CD14-positive monocyte (primary cell): Measurements from ENCODE around the gene SORBS1. TPM values are rescaled to one million over a fixed set of nuclear protein-coding genes. Genes with fewer than 3 reads are reported as not detected.
A peak's percentile ranks its signal among the peaks of the same experiment; 100 is the strongest.

ENCODE experiments used
- DNase-seq, 3 donors: peaks; one replicate each; pipeline ENCODE4 v3.0.0-alpha.2; 2011 to 2022
- H2AFZ ChIP-seq: 2 replicates; pipeline ENCODE4 v1.6.0; 2012; ENCODE audit warnings: mild to moderate bottlenecking, low read depth, low read length, inconsistent platforms; ENCODE audit not compliant: insufficient read depth, poor library complexity, severe bottlenecking
- H3K27ac ChIP-seq, 2 donors: 1 replicate in 1 of 2; 2 replicates in 1 of 2; pipeline ENCODE4 v1.5.1; 2012 to 2013; ENCODE audit warnings: low read length in 2 of 2, control low read depth in 1 of 2, inconsistent platforms in 1 of 2, low read depth in 1 of 2, mild to moderate bottlenecking in 1 of 2
- H3K27me3 ChIP-seq, 2 donors: one replicate each; pipeline versions ENCODE4 v1.6.0 to v1.6.1; 2011 to 2013; ENCODE audit warnings: low read length in 2 of 2; ENCODE audit not compliant: control insufficient read depth in 2 of 2, insufficient read depth in 2 of 2
- H3K36me3 ChIP-seq, 2 donors: replicated peaks in 1 of 2; 1 replicate in 1 of 2; 2 replicates in 1 of 2; pipeline versions ENCODE4 v1.5.1 to v1.6.1; 2012 to 2013; ENCODE audit warnings: low read length in 2 of 2, control low read depth in 1 of 2, inconsistent platforms in 1 of 2, mild to moderate bottlenecking in 1 of 2; ENCODE audit not compliant: insufficient read depth in 2 of 2, control insufficient read depth in 1 of 2
- H3K4me1 ChIP-seq, 2 donors: 1 replicate in 1 of 2; 2 replicates in 1 of 2; pipeline versions ENCODE4 v1.5.1 to v1.6.1; 2012 to 2013; ENCODE audit warnings: low read length in 2 of 2, control low read depth in 1 of 2, inconsistent platforms in 1 of 2, mild to moderate bottlenecking in 1 of 2, moderate library complexity in 1 of 2; ENCODE audit not compliant: insufficient read depth in 2 of 2, control insufficient read depth in 1 of 2
- H3K4me2 ChIP-seq: replicated peaks from 2 replicates; pipeline ENCODE3; 2012; ENCODE audit warnings: low read length, moderate library complexity, mild to moderate bottlenecking; ENCODE audit not compliant: poor library complexity, severe bottlenecking; ENCODE audit errors: extremely low read depth
- H3K4me3 ChIP-seq, 3 experiments: fragments of 200-600 bp in 1 of 3; sonication (generic) in 1 of 3; replicated peaks in 1 of 3; 1 replicate in 2 of 3; 2 replicates in 1 of 3; pipeline ENCODE4 v1.5.1; 2011 to 2013; ENCODE audit warnings: low read length in 3 of 3, mild to moderate bottlenecking in 3 of 3, control low read depth in 2 of 3, low read depth in 2 of 3, inconsistent platforms in 1 of 3, moderate library complexity in 1 of 3
- H3K79me2 ChIP-seq: 2 replicates; pipeline ENCODE4 v1.6.0; 2012; ENCODE audit warnings: mild to moderate bottlenecking, control low read depth, inconsistent platforms, low read length, moderate library complexity; ENCODE audit not compliant: insufficient read depth
- H3K9ac ChIP-seq: 2 replicates; pipeline ENCODE4 v1.6.0; 2017; ENCODE audit warnings: low read length, mild to moderate bottlenecking; ENCODE audit not compliant: insufficient read depth, poor library complexity, severe bottlenecking
- H3K9me3 ChIP-seq, 2 donors: replicated peaks in 1 of 2; 1 replicate in 1 of 2; 2 replicates in 1 of 2; pipeline versions ENCODE4 v1.5.1 to v1.6.1; 2012 to 2013; ENCODE audit warnings: low read length in 2 of 2, control low read depth in 1 of 2; ENCODE audit not compliant: control insufficient read depth in 1 of 2, insufficient read depth in 1 of 2
- H4K20me1 ChIP-seq: 2 replicates; pipeline ENCODE4 v1.6.0; 2012; ENCODE audit warnings: mild to moderate bottlenecking, low read length, control low read depth, moderate library complexity; ENCODE audit not compliant: insufficient read depth
- H3K27ac Mint-ChIP-seq, 7 donors: one replicate each; pipeline ENCODE4 v1.8.0; 2020; ENCODE audit warnings: mild to moderate bottlenecking in 7 of 7, mixed read lengths in 7 of 7, moderate library complexity in 6 of 7, inconsistent platforms in 2 of 7
- H3K27me3 Mint-ChIP-seq, 3 donors: one replicate each; pipeline ENCODE4 v1.8.0; 2021 to 2022; ENCODE audit warnings: low read depth in 3 of 3, mild to moderate bottlenecking in 3 of 3, mixed read lengths in 3 of 3, moderate library complexity in 3 of 3, inconsistent platforms in 1 of 3
- H3K36me3 Mint-ChIP-seq, 2 donors: one replicate each; pipeline ENCODE4 v1.8.0; 2020; ENCODE audit warnings: mixed read lengths in 2 of 2, inconsistent platforms in 1 of 2, mild to moderate bottlenecking in 1 of 2
- H3K4me1 Mint-ChIP-seq: one replicate; pipeline ENCODE4 v1.8.0; 2020; ENCODE audit warnings: mild to moderate bottlenecking, mixed read lengths
- H3K4me3 Mint-ChIP-seq, 2 donors: one replicate each; pipeline ENCODE4 v1.8.0; 2020; ENCODE audit warnings: mild to moderate bottlenecking in 2 of 2, mixed read lengths in 2 of 2, moderate library complexity in 1 of 2
- H3K9me3 Mint-ChIP-seq, 7 donors: one replicate each; pipeline ENCODE4 v1.8.0; 2020 to 2022; ENCODE audit warnings: mixed read lengths in 7 of 7, mild to moderate bottlenecking in 6 of 7, moderate library complexity in 6 of 7, inconsistent platforms in 2 of 7
- CTCF ChIP-seq: fragments of 200-600 bp; IDR thresholded peaks from one replicate; pipeline ENCODE4 v1.8.0; 2022; ENCODE audit warnings: antibody characterized with exemption, mild to moderate bottlenecking
- WGBS: methylation state at CpG from one replicate; pipeline ENCODE4 v1.1.5; 2013; ENCODE audit warnings: missing lambda C conversion rate; ENCODE audit not compliant: insufficient coverage; 5-methylcytosine and 5-hydroxymethylcytosine counted together
- intact Hi-C, 2 donors: fragments of 100-400 bp; cut with micrococcal nuclease; formaldehyde crosslinking; loops; one replicate each; pipeline versions ENCODE4 v1.15.0 to v1.15.1; 2023
- polyA plus RNA-seq, 3 donors: library from polyadenylated mRNA; depleted of rRNA in 1 of 3; unstranded in 2 of 3; stranded (reverse) in 1 of 3; fragments of 300-500 nt in 2 of 3; fragments of >200 nt in 1 of 3; fragmentation: Illumina TruSeq in 2 of 3; gene quantifications; 1 replicate in 2 of 3; 2 replicates in 1 of 3; pipeline ENCODE4 v1.2.3, GENCODE V29; 2012 to 2021

SORBS1 gene
- polyA plus RNA-seq, 3 donors = 0.08 to 0.15 TPM; not detected in 1

GRCh38 chr10:95502377-95502776 lies 58.8 kb downstream of the SORBS1 start:
- Mint-ChIP-seq H3K27ac (peak overlapping the region in 1 of 7 donors; percentile 56), H3K4me1 (peaks cover 10% of the 10 kb centered on the region), H3K36me3 (no peaks in the 10 kb centered on the region), H3K4me3 (no peak overlapping the region), H3K27me3 (no peaks in the 10 kb centered on the region), H3K9me3 (no peaks in the 10 kb centered on the region)
- Histone ChIP-seq H3K4me3 (no peak overlapping the region), H3K9ac (no peak overlapping the region), H3K27me3 (no peaks in the 10 kb centered on the region), H3K4me1 (no peaks in the 10 kb centered on the region), H3K4me2 (no peak overlapping the region), H3K36me3 (no peaks in the 10 kb centered on the region), H3K79me2 (no peaks in the 10 kb centered on the region), H4K20me1 (no peaks in the 10 kb centered on the region), H3K27ac (no peak overlapping the region), H2AFZ (no peak overlapping the region), H3K9me3 (no peaks in the 10 kb centered on the region)
- no peak for DNase-seq
- intact Hi-C loops = no loop called here
- WGBS = no CpG with 5 or more reads among the region's 1 CpG
- TF ChIP-seq CTCF = no peak

- no peak overlapping the region for H3K27ac ChIP-seq
- H3K79me2 ChIP-seq = no peaks in the 10 kb centered on the region
- no peaks in the 10 kb centered on the region for H3K4me1 ChIP-seq
- Mint-ChIP-seq H3K4me1 (peaks cover 10% of the 10 kb centered on the region), H3K36me3 (no peaks in the 10 kb centered on the region), H3K27ac (no peak overlapping the region), H3K27me3 (peaks cover 0 to 4% (median 0%) of the 10 kb centered on the region in 3 donors), H3K4me3 (no peak overlapping the region), H3K9me3 (no peaks in the 10 kb centered on the region)
- H3K9ac ChIP-seq = no peak overlapping the region
- DNase-seq = no peak
- no peaks in the 10 kb centered on the region for H3K36me3 ChIP-seq
- 64% methylated on average over 9 of the region's 10 CpGs for WGBS
- intact Hi-C loops = no loop called here
- H3K4me2 ChIP-seq = no peak overlapping the region
- no peaks in the 10 kb centered on the region for H4K20me1 ChIP-seq
- no peaks in the 10 kb centered on the region for H3K9me3 ChIP-seq
- TF ChIP-seq CTCF = no peak
- H3K4me3 ChIP-seq = no peak overlapping the region
- no peaks in the 10 kb centered on the region for H3K27me3 ChIP-seq
- no peak overlapping the region for H2AFZ ChIP-seq
Observed at GRCh38 chr10:95501203-95502094, 59.7 kb downstream of the SORBS1 start.
